ENCODE data around the gene DHRS9.

DHRS9 gene

DNA sequence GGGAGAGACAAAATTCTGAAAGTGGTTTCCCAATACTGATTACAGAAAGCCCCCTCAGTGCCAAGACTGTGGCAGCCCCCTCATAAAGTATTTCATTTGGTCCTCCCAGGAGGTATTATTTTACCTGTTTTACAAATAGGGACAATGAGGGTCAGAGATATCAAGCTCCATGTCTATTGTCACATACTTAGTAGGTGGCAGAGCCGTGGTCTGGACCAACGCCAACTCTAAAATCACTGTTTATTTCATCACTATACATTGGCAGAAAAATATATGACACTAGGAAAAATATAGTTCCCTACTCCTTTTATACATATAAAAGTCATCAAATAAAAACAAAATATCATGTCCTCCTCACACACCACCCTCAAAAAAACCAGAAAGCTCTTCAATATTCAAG lies 68.6 kb downstream of the DHRS9 start:
- no peak for DNase-seq

- no peak for DNase-seq
Measured at GRCh38 chr2:169139145-169139544, 69.8 kb downstream of the DHRS9 start.

GRCh38 chr2:169139993-169140767 lies 70.8 kb downstream of the DHRS9 start:
- DNase-seq: no peak

- DNase-seq: no peak
Measured at GRCh38 chr2:169141713-169142352, 72.5 kb downstream of the DHRS9 start.

DNA sequence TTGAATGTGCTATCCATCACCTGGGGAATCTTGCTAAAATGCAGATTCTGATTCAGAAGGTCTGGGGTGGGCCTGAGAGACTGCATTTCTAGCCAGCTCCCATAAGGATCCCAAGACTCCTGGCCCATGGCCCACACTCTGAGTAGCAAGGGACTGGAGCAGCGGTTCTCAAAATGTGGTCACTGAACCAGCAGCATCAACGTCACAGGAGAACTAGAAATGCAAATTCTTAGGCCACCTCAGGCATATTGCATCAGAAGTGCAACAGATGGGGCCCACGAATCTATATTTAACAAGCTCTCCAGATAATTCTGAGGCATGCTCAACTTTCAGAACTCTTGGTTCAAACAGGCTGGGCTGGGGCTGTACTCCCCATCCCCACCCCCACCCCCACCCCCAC lies 74.6 kb downstream of the DHRS9 start:
- DNase-seq: no peak

Data from GF-D8 (cell line).